Natural killer cell (primary cell): Measurements from ENCODE around the gene SPRY1. TPM values are rescaled to one million over a fixed set of nuclear protein-coding genes. Genes with fewer than 3 reads are reported as not detected.

Experiments used
- ATAC-seq, 3 donors: fragments of 150-1000 bp in 2 of 3; fragments of 200-7000 bp in 1 of 3; cut with Tn5 transposase; 1 replicate in 1 of 3; 2 replicates in 2 of 3; pipeline ENCODE4 v1.10.0; 2021; ENCODE audit warnings: mild to moderate bottlenecking in 2 of 3, moderate library complexity in 2 of 3
- DNase-seq, 2 donors: peaks; one replicate each; pipeline versions ENCODE4 v3.0.0 to v3.0.0-alpha.2; 2013 to 2021; ENCODE audit warnings: mixed read lengths in 1 of 2
- H3K27ac ChIP-seq: one replicate; pipeline ENCODE4 v1.5.1; 2013; ENCODE audit warnings: mild to moderate bottlenecking, low read length
- H3K27me3 ChIP-seq: one replicate; pipeline ENCODE4 v1.6.1; 2013; ENCODE audit warnings: low read length; ENCODE audit not compliant: control insufficient read depth, insufficient read depth
- H3K36me3 ChIP-seq: one replicate; pipeline ENCODE4 v1.6.1; 2013; ENCODE audit warnings: low read length; ENCODE audit not compliant: control insufficient read depth, insufficient read depth
- H3K4me1 ChIP-seq: one replicate; pipeline ENCODE4 v1.6.1; 2013; ENCODE audit warnings: low read length; ENCODE audit not compliant: control insufficient read depth, insufficient read depth
- H3K4me3 ChIP-seq: one replicate; pipeline ENCODE4 v1.5.1; 2013; ENCODE audit warnings: low read length
- H3K9me3 ChIP-seq: one replicate; pipeline ENCODE4 v1.6.1; 2013; ENCODE audit warnings: low read length; ENCODE audit not compliant: control insufficient read depth, insufficient read depth
- H3K27ac Mint-ChIP-seq, 2 donors: one replicate each; pipeline ENCODE4 v1.8.0; 2022; ENCODE audit warnings: mild to moderate bottlenecking in 2 of 2, mixed read lengths in 2 of 2, moderate library complexity in 1 of 2
- H3K27me3 Mint-ChIP-seq, 2 donors: one replicate each; pipeline ENCODE4 v1.8.0; 2022; ENCODE audit warnings: low read depth in 2 of 2, mixed read lengths in 2 of 2
- H3K36me3 Mint-ChIP-seq: one replicate; pipeline ENCODE4 v1.8.0; 2022; ENCODE audit warnings: mixed read lengths
- H3K4me1 Mint-ChIP-seq, 2 donors: one replicate each; pipeline ENCODE4 v1.8.0; 2022; ENCODE audit warnings: mixed read lengths in 2 of 2
- H3K4me3 Mint-ChIP-seq: one replicate; pipeline ENCODE4 v1.8.0; 2022; ENCODE audit warnings: mild to moderate bottlenecking, moderate library complexity, mixed read lengths
- H3K9me3 Mint-ChIP-seq, 2 donors: one replicate each; pipeline ENCODE4 v1.8.0; 2022; ENCODE audit warnings: mixed read lengths in 2 of 2
- CTCF ChIP-seq: fragments of 200-600 bp; IDR thresholded peaks from one replicate; pipeline ENCODE4 v1.8.0; 2022; ENCODE audit warnings: antibody characterized with exemption
- WGBS: methylation state at CpG from one replicate; pipeline ENCODE4 v1.1.7; 2013; ENCODE audit warnings: missing lambda C conversion rate; ENCODE audit not compliant: insufficient coverage; 5-methylcytosine and 5-hydroxymethylcytosine counted together
- intact Hi-C: fragments of 100-400 bp; cut with micrococcal nuclease; formaldehyde crosslinking; loops from one replicate; pipeline ENCODE4 v1.14.2; 2022
- total RNA-seq, 4 donors: library from RNA; stranded (reverse); fragments of 120-200 nt in 1 of 4; gene quantifications; one replicate each; pipeline versions ENCODE4 v1.2.3 to v1.2.4, GENCODE V29; 2013 to 2022

The SPRY1 gene
- total RNA-seq, 3 donors from 2014 or later (not counting 1 experiment from before 2014, with no cell fraction given) = 8.7 to 9.8 (median 9.5) TPM

DNA sequence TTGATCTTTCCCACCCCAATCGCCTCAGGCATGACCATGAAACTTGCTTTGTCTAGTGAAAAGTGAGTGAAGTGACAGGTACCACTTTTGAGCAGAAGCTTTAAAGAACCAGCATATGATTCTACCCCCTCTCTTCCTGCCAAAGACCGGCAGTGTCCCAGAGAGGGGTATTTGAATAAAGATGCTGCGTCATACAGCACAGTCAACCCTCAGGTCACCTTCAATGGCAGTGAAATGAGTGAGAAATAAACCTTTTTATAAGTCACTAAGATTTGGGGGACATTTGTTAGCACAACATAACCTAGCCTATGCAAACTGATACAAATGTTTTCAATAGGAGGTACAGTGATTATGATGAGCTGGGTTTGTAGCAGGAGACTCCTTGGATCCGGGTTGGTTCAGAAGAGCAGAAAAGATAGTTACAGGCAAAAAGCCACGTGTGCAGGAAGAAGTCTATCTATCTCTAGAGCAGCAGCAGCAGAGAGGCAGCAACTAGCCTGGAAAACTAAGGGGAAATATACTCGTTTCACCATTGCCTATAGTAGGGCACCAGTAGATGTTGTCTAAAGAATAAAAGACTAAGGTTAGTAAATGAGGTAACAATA is 30.3 kb upstream of the SPRY1 start:
- H3K27me3 Mint-ChIP-seq = peaks cover 0 to 6% of the 10 kb centered on the region in 2 donors
- Histone ChIP-seq H3K4me3 (no peak overlapping the region), H3K27ac (no peak overlapping the region), H3K4me1 (no peaks in the 10 kb centered on the region), H3K27me3 (no peaks in the 10 kb centered on the region), H3K36me3 (no peaks in the 10 kb centered on the region), H3K9me3 (no peaks in the 10 kb centered on the region)
- DNase-seq = no peak
- H3K9me3 Mint-ChIP-seq = no peaks in the 10 kb centered on the region
- no peak for TF ChIP-seq CTCF
- intact Hi-C loops = no loop called here
- no peak overlapping the region for H3K27ac Mint-ChIP-seq
- H3K4me1 Mint-ChIP-seq = no peaks in the 10 kb centered on the region
- no peaks in the 10 kb centered on the region for H3K36me3 Mint-ChIP-seq
- WGBS = 81% methylated on average over 3 of the region's 6 CpGs
- no peak for ATAC-seq
- no peak overlapping the region for H3K4me3 Mint-ChIP-seq

DNA sequence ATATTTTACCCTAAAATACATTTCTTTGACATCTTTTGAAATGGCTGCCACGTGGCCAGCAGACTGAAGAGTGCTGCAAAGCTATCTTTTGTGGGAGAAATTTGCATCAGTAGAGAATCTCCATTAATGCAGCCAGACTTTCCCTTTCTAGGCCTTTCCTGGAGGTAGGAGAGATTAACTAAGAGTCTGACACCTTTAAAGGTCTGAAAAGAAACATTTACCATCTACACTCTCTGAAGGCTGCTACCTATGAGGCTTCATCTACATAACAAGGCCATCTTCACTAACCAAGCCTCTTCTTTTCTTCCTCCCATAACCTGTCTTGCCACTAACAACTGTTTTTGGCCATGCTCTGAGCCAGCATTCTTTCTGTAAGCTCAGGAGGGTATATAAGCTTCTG is 17.8 kb upstream of the SPRY1 start:
- H3K4me1 Mint-ChIP-seq = no peaks in the 10 kb centered on the region
- 71% methylated on average over 1 of the region's 1 CpG for WGBS
- no peaks in the 10 kb centered on the region for H3K36me3 ChIP-seq
- no peak overlapping the region for H3K27ac ChIP-seq
- no peak overlapping the region for H3K4me3 ChIP-seq
- no peaks in the 10 kb centered on the region for H3K27me3 ChIP-seq
- no peaks in the 10 kb centered on the region for H3K4me1 ChIP-seq
- TF ChIP-seq CTCF = no peak
- peaks cover 2 to 16% of the 10 kb centered on the region in 2 donors for H3K27me3 Mint-ChIP-seq
- no peak overlapping the region for H3K4me3 Mint-ChIP-seq
- no peak overlapping the region for H3K27ac Mint-ChIP-seq
- DNase-seq = no peak
- intact Hi-C loops = no loop called here
- no peak for ATAC-seq
- no peaks in the 10 kb centered on the region for H3K9me3 Mint-ChIP-seq
- no peaks in the 10 kb centered on the region for H3K36me3 Mint-ChIP-seq
- no peaks in the 10 kb centered on the region for H3K9me3 ChIP-seq

DNA sequence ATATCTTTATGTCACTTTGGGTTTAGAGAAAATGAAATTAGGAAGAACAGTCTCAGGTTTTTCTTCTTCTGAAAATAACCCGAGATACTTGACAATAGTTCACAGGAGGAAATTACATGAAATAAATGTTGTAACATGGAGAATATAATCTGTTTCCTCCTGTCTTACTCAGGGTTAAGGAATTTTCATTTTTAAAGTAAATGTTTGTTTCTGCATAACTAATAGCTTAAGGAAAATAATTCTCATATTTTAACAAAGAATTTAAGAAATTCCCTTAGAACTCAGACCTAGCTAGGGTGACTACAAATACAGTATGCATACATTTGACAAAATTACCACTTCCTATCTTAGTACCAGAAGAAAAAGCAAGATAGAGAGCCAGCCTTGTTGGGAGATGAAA is 17.2 kb upstream of the SPRY1 start:
- H3K27me3 Mint-ChIP-seq = peaks cover 2 to 16% of the 10 kb centered on the region in 2 donors
- H3K4me3 ChIP-seq = no peak overlapping the region
- no peaks in the 10 kb centered on the region for H3K9me3 Mint-ChIP-seq
- no peak overlapping the region for H3K4me3 Mint-ChIP-seq
- ATAC-seq = no peak
- no CpG with 5 or more reads among the region's 1 CpG for WGBS
- H3K36me3 Mint-ChIP-seq = no peaks in the 10 kb centered on the region
- no peaks in the 10 kb centered on the region for H3K27me3 ChIP-seq
- intact Hi-C loops = no loop called here
- DNase-seq = no peak
- no peak overlapping the region for H3K27ac ChIP-seq
- H3K4me1 Mint-ChIP-seq = no peaks in the 10 kb centered on the region
- no peaks in the 10 kb centered on the region for H3K4me1 ChIP-seq
- H3K9me3 ChIP-seq = no peaks in the 10 kb centered on the region
- TF ChIP-seq CTCF = no peak
- H3K36me3 ChIP-seq = no peaks in the 10 kb centered on the region
- no peak overlapping the region for H3K27ac Mint-ChIP-seq
